H1 (cell line): ENCODE data around the gene ZNF629.

Experiments used
- BRCA1 ChIP-seq: IDR thresholded peaks from 2 replicates; pipeline ENCODE4 v1.6.1; 2012; ENCODE audit warnings: low read depth, low read length, improper control_type of control experiment
- CBX5 ChIP-seq: fragments of 300-800, 300-1000 bp; sonication (generic); IDR thresholded peaks from 2 replicates; pipeline ENCODE4 v1.7.1; 2016; ENCODE audit warnings: antibody characterized with exemption, low read length, low read depth
- CEBPB ChIP-seq: IDR thresholded peaks from 2 replicates; pipeline ENCODE4 v1.6.1; 2012; ENCODE audit warnings: low read depth, low read length
- CHD1 ChIP-seq: IDR thresholded peaks from 2 replicates; pipeline ENCODE4 v1.6.1; 2012; ENCODE audit warnings: low read depth, low read length, improper control_type of control experiment
- EP300 ChIP-seq, 2 experiments: IDR thresholded peaks; 1 replicate in 1 of 2; 2 replicates in 1 of 2; pipeline ENCODE4 v1.6.1; 2011 to 2012; ENCODE audit warnings: low read depth in 2 of 2, low read length in 2 of 2, mild to moderate bottlenecking in 2 of 2, borderline replicate concordance in 1 of 2, inconsistent platforms in 1 of 2, moderate library complexity in 1 of 2
- EZH2 ChIP-seq: fragments of 200-600 bp; sonication (generic); IDR thresholded peaks from 2 replicates; pipeline ENCODE4 v1.7.1; 2012; ENCODE audit warnings: low read depth, mild to moderate bottlenecking, moderate library complexity, low read length, inconsistent platforms; ENCODE audit not compliant: severe bottlenecking
- HDAC2 ChIP-seq, 2 experiments: fragments of 300-600 bp in 1 of 2; sonication (generic) in 1 of 2; IDR thresholded peaks; 2 replicates each; pipeline ENCODE4 v1.6.1; 2011 to 2012; ENCODE audit warnings: low read depth in 2 of 2, low read length in 2 of 2, mild to moderate bottlenecking in 2 of 2, moderate library complexity in 2 of 2, borderline replicate concordance in 1 of 2, inconsistent platforms in 1 of 2
- POLR2A ChIP-seq, 2 experiments: IDR thresholded peaks; 1 replicate in 1 of 2; 2 replicates in 1 of 2; pipeline ENCODE4 v1.6.1; 2011; ENCODE audit warnings: low read depth in 2 of 2, low read length in 2 of 2, mild to moderate bottlenecking in 2 of 2; ENCODE audit errors: control extremely low read depth in 1 of 2
- POLR2AphosphoS5 ChIP-seq: IDR thresholded peaks from 2 replicates; pipeline ENCODE4 v1.6.1; 2011; ENCODE audit warnings: low read depth, low read length
- RXRA ChIP-seq: IDR thresholded peaks from 2 replicates; pipeline ENCODE4 v1.6.1; 2011; ENCODE audit warnings: low read depth, mild to moderate bottlenecking, low read length, moderate library complexity; ENCODE audit not compliant: insufficient read depth
- SP1 ChIP-seq: IDR thresholded peaks from 2 replicates; pipeline ENCODE4 v1.6.1; 2011; ENCODE audit warnings: low read depth, low read length
- TCF12 ChIP-seq: IDR thresholded peaks from 2 replicates; pipeline ENCODE4 v1.6.1; 2011; ENCODE audit warnings: low read depth, mild to moderate bottlenecking, low read length
- YY1 ChIP-seq: IDR thresholded peaks from 2 replicates; pipeline ENCODE4 v1.6.1; 2011; ENCODE audit warnings: low read depth, mild to moderate bottlenecking, low read length
- TF ChIP-seq, protein P1 (sequence below), 3 experiments: IDR thresholded peaks; 1 replicate in 2 of 3; 2 replicates in 1 of 3; pipeline versions ENCODE4 v1.5.1 to v1.6.1; 2011; ENCODE audit warnings: low read length in 3 of 3, mild to moderate bottlenecking in 3 of 3, inconsistent platforms in 2 of 3, low read depth in 1 of 3, moderate library complexity in 1 of 3; ENCODE audit not compliant: insufficient read depth in 1 of 3; ENCODE audit errors: control extremely low read depth in 1 of 3

DNA sequence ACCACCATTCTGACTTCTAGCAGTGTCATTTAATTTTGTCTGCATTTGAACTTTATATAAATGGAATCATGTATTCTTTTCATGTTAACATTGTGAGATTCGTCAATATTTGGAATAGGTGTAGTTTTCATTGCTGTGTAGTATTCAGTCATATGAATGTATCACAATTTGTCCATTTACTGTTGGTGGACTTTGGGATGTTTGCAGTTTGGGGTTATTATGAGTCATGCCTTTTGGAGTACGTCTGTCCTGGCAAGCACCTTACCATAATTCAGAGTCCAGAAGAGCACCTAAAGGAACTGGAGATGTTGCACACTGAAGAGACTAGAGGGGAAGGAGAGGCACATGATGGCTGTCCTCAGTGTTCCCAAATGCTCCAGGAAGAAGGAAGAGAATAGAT is 41.9 kb downstream of the ZNF629 start:
- TF ChIP-seq CHD1, result no peak
- TF ChIP-seq POLR2A (IDR thresholded peaks at IDR 0.05; ENCODE audit: control extremely low read depth in 1 of 2, low read depth in 2 of 2, low read length in 2 of 2), result 0 out of 3 replicates have a peak, but pooled peaks of 1 of the 2 experiments have one; percentile 17
- TF ChIP-seq, protein P1, sequence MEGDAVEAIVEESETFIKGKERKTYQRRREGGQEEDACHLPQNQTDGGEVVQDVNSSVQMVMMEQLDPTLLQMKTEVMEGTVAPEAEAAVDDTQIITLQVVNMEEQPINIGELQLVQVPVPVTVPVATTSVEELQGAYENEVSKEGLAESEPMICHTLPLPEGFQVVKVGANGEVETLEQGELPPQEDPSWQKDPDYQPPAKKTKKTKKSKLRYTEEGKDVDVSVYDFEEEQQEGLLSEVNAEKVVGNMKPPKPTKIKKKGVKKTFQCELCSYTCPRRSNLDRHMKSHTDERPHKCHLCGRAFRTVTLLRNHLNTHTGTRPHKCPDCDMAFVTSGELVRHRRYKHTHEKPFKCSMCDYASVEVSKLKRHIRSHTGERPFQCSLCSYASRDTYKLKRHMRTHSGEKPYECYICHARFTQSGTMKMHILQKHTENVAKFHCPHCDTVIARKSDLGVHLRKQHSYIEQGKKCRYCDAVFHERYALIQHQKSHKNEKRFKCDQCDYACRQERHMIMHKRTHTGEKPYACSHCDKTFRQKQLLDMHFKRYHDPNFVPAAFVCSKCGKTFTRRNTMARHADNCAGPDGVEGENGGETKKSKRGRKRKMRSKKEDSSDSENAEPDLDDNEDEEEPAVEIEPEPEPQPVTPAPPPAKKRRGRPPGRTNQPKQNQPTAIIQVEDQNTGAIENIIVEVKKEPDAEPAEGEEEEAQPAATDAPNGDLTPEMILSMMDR (IDR thresholded peaks at IDR 0.05; ENCODE audit: control extremely low read depth in 1 of 3, insufficient read depth in 1 of 3, low read depth in 1 of 3, low read length in 3 of 3), result no peak
- TF ChIP-seq EP300 (IDR thresholded peaks at IDR 0.05; ENCODE audit: borderline replicate concordance in 1 of 2, low read depth in 2 of 2, low read length in 2 of 2), result no peak
- TF ChIP-seq SP1, result no peak
- TF ChIP-seq HDAC2 (IDR thresholded peaks at IDR 0.05; ENCODE audit: borderline replicate concordance in 1 of 2, low read depth in 2 of 2, low read length in 2 of 2), result no peak
- TF ChIP-seq YY1, result no peak
- TF ChIP-seq RXRA, result no peak
- no peak for TF ChIP-seq CEBPB
- TF ChIP-seq CBX5, result no peak
- TF ChIP-seq BRCA1, result no peak
- no peak for TF ChIP-seq TCF12
- no peak for TF ChIP-seq POLR2AphosphoS5
- no peak for TF ChIP-seq EZH2
